KMS-11 (cell line): ENCODE data around the gene KLRG1.

Experiments used
- H2AFZ ChIP-seq: fragments of 200-600 bp; sonication (generic); 2 replicates; pipeline ENCODE4 v1.6.1; 2016; ENCODE audit warnings: antibody characterized with exemption, mixed run types, low read depth
- H3K27ac ChIP-seq: fragments of 200-600 bp; sonication (generic); 2 replicates; pipeline ENCODE4 v1.6.1; 2016; ENCODE audit warnings: mild to moderate bottlenecking, mixed run types
- H3K27me3 ChIP-seq: fragments of 200-600 bp; sonication (generic); 2 replicates; pipeline ENCODE4 v1.6.1; 2017; ENCODE audit warnings: mild to moderate bottlenecking, low read depth, mixed run types, moderate library complexity; ENCODE audit not compliant: insufficient read depth
- H3K36me3 ChIP-seq: fragments of 200-600 bp; sonication (generic); 2 replicates; pipeline ENCODE4 v1.6.1; 2017; ENCODE audit warnings: mild to moderate bottlenecking, mixed run types; ENCODE audit not compliant: insufficient read depth
- H3K4me1 ChIP-seq: fragments of 200-600 bp; sonication (generic); 2 replicates; pipeline ENCODE4 v1.6.1; 2016; ENCODE audit warnings: mild to moderate bottlenecking, low read depth, mixed run types; ENCODE audit not compliant: poor library complexity, severe bottlenecking
- H3K4me2 ChIP-seq: fragments of 200-600 bp; sonication (generic); 2 replicates; pipeline ENCODE4 v1.7.0; 2016; ENCODE audit warnings: mild to moderate bottlenecking, mixed run types
- H3K4me3 ChIP-seq: fragments of 200-600 bp; sonication (generic); IDR thresholded peaks from 2 replicates; pipeline ENCODE4 v1.6.1; 2017; ENCODE audit warnings: low read depth, low read length, mixed read lengths; ENCODE audit not compliant: insufficient read depth
- H3K79me2 ChIP-seq: fragments of 200-600 bp; sonication (generic); 2 replicates; pipeline ENCODE4 v1.6.1; 2016; ENCODE audit warnings: low read depth, mixed run types; ENCODE audit not compliant: insufficient read depth
- H3K9ac ChIP-seq: fragments of 200-600 bp; sonication (generic); 2 replicates; pipeline ENCODE4 v1.6.1; 2016; ENCODE audit warnings: mild to moderate bottlenecking, mixed run types
- H4K20me1 ChIP-seq: fragments of 200-600 bp; sonication (generic); 2 replicates; pipeline ENCODE4 v1.6.1; 2016; ENCODE audit warnings: mild to moderate bottlenecking, mixed run types; ENCODE audit not compliant: insufficient read depth
- CTCF ChIP-seq: fragments of 200-600 bp; sonication (generic); conservative IDR thresholded peaks from 2 replicates; pipeline ENCODE4 v1.6.1; 2017; ENCODE audit warnings: low read depth, mild to moderate bottlenecking, antibody characterized with exemption, low read length, moderate library complexity, mixed read lengths

The KLRG1 gene

GRCh38 chr12:8969861-8970411, 19.4 kb upstream of the KLRG1 start:
- H3K9ac ChIP-seq: no peak overlapping the region
- H4K20me1 ChIP-seq: no peaks in the 10 kb centered on the region
- no peak overlapping the region for H2AFZ ChIP-seq
- no peaks in the 10 kb centered on the region for H3K36me3 ChIP-seq
- H3K27me3 ChIP-seq: no peaks in the 10 kb centered on the region
- no peak overlapping the region for H3K27ac ChIP-seq
- TF ChIP-seq CTCF: no peak
- H3K4me3 ChIP-seq: no peak overlapping the region
- no peak overlapping the region for H3K4me2 ChIP-seq
- no peaks in the 10 kb centered on the region for H3K79me2 ChIP-seq
- H3K4me1 ChIP-seq: no peaks in the 10 kb centered on the region

- H3K9ac ChIP-seq: no peak overlapping the region
- H3K4me2 ChIP-seq: no peak overlapping the region
- H3K4me1 ChIP-seq: no peaks in the 10 kb centered on the region
- H2AFZ ChIP-seq: no peak overlapping the region
- H3K4me3 ChIP-seq: no peak overlapping the region
- no peaks in the 10 kb centered on the region for H3K79me2 ChIP-seq
- no peaks in the 10 kb centered on the region for H4K20me1 ChIP-seq
- TF ChIP-seq CTCF: no peak
- H3K27me3 ChIP-seq: no peaks in the 10 kb centered on the region
- H3K36me3 ChIP-seq: no peaks in the 10 kb centered on the region
- H3K27ac ChIP-seq: no peak overlapping the region
These were observed 18.9 kb upstream of the KLRG1 start for GRCh38 chr12:8970432-8970831.

- no peaks in the 10 kb centered on the region for H4K20me1 ChIP-seq
- H3K36me3 ChIP-seq: no peaks in the 10 kb centered on the region
- no peak overlapping the region for H3K4me3 ChIP-seq
- no peaks in the 10 kb centered on the region for H3K4me1 ChIP-seq
- no peak overlapping the region for H2AFZ ChIP-seq
- H3K4me2 ChIP-seq: no peak overlapping the region
- no peaks in the 10 kb centered on the region for H3K27me3 ChIP-seq
- TF ChIP-seq CTCF: no peak
- no peaks in the 10 kb centered on the region for H3K79me2 ChIP-seq
- no peak overlapping the region for H3K9ac ChIP-seq
- no peak overlapping the region for H3K27ac ChIP-seq
These were observed 9.2 kb upstream of the KLRG1 start for GRCh38 chr12:8980137-8980536.

- Histone ChIP-seq H3K4me3 (no peak overlapping the region), H3K79me2 (no peaks in the 10 kb centered on the region), H2AFZ (no peak overlapping the region), H3K4me1 (no peaks in the 10 kb centered on the region), H3K27me3 (no peaks in the 10 kb centered on the region), H3K4me2 (no peak overlapping the region), H3K27ac (no peak overlapping the region), H4K20me1 (no peaks in the 10 kb centered on the region), H3K36me3 (no peaks in the 10 kb centered on the region), H3K9ac (no peak overlapping the region)
- no peak for TF ChIP-seq CTCF
These were observed 4.1 kb upstream of the KLRG1 start for GRCh38 chr12:8985213-8985754.
